ENCODE data around the gene DCDC1.

DNA sequence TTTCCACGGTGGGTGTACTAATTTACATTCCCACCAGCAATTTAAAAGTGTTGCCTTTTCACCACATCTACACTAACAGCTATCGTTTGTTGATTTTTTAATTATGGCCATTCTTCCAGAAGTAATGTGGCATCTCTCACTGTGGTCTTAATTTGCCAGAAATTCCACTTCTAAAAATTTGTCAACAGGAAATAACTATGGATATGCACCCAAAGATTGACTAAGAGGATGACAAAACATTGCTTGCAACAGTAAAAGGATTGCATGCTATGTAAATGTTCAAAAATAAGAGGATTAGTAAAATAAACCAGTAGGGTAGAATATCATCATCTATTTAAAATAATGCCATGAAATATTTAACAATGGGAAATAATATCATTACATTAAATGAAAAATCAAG lies 219.5 kb downstream of the DCDC1 start:
- TF ChIP-seq POLR2A (IDR thresholded peaks at IDR 0.05): no peak
- TF ChIP-seq, protein P1, sequence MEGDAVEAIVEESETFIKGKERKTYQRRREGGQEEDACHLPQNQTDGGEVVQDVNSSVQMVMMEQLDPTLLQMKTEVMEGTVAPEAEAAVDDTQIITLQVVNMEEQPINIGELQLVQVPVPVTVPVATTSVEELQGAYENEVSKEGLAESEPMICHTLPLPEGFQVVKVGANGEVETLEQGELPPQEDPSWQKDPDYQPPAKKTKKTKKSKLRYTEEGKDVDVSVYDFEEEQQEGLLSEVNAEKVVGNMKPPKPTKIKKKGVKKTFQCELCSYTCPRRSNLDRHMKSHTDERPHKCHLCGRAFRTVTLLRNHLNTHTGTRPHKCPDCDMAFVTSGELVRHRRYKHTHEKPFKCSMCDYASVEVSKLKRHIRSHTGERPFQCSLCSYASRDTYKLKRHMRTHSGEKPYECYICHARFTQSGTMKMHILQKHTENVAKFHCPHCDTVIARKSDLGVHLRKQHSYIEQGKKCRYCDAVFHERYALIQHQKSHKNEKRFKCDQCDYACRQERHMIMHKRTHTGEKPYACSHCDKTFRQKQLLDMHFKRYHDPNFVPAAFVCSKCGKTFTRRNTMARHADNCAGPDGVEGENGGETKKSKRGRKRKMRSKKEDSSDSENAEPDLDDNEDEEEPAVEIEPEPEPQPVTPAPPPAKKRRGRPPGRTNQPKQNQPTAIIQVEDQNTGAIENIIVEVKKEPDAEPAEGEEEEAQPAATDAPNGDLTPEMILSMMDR (IDR thresholded peaks at IDR 0.05): no peak
